ENCODE data around the gene AGXT.

AGXT gene

DNA sequence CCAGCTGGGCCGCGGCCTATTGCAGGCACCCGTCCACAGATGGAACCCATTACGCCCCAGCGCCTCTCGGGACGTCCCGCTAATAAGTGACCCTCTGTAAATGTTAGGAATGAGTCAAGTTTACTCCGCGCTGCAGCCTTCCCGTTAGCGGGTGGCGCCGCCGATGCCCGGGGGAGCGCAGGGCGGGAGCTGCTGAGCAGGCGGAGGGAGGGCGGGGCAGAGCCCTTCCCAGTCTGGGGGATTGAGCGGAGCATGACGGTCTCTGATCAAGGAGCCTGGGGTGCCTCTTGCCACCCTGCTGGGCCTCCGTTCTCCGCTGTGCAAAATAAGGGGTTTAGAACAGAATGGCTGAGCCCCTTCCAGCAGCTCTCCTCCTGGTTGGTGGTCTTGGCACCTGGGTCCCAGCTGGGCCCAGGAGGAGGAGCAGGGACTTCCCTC is 48.0 kb downstream of the AGXT start:
- DNase-seq, result no peak

GRCh38 chr2:240917009-240917683 is 48.5 kb downstream of the AGXT start:
- no peak for DNase-seq

GRCh38 chr2:240917684-240918257 is 49.1 kb downstream of the AGXT start:
- DNase-seq, result no peak

- no peak for DNase-seq
Observed at GRCh38 chr2:240918258-240919091, 49.9 kb downstream of the AGXT start.

DNA sequence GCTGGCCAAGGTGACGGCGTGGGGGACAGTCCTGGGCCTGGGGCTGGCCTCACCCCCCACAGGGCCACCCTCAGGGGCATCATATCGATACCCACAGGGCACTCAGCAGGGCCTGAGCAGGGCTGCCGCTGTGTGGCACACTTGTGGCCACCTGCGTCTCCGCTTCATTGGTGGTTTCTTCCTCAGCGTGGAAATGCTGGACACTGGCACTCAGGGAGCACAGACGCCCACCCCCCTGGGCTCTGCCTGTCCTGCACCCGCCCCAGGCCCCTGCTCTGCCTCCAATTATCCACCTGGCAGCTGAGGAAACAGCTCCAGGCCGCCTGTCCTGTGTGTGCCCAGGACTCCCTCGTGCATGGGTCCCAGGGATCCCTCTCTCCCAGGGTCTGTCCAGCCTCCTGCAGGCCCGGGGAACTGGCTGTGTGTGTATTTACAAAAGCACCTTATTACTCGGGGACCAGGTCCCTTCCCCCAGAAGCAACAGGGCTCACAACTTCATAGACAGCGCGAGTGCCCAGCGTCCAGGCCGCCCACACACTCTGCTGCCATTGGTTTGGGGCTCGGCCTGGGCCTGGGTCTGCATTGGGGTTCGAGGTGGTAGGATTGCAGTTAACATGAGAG is 50.6 kb downstream of the AGXT start:
- DNase-seq, result peak; percentile 2

DNA sequence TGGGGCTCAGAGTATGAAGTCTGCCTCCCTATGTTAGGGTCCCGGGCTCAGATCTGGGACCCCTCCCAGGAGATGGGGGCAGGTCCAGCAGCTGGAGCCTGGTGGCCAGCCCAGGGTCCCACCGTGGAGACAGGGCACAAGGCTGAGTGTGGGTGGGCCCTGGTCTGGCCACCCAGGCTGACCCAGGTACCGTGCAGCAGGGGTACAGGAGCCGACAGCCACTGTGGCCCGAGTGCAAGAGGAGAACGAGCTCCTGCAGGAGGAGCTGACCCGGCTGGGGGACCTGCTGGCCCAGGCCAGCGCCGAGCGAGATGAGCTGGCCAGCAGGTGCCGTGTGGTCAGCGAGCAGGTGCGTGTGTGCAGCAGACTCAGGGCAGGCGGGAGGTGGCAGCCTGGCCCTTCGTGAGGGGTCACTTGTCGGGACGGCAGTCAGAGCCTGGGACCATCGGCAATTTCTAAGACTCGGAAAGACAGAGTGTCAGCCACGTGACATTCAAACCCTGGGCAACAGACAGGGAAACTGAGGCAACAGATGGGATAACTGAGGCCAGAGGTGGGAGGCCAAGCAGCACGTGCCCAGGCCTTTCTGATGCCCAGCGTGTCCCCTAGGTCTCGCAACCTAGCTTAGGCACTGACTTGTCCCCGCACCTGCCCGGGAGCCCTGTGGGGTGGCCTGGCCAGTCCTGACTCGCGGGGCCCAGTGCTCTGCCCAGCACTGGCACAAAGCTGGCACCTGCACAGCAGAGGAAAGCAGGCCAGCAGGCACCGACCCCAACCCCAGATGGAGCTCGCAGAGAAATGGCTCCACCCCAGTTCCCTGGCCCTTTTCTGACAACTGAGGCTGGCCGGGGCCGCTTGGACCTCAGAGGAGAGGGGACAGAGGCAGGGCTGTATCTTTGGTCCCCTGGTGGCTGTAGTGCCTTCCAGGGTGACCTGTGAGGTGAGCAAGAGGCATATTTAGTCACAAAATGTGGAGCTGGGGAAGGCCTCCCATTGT is 51.5 kb downstream of the AGXT start:
- peak; percentile 2 for DNase-seq

DNA sequence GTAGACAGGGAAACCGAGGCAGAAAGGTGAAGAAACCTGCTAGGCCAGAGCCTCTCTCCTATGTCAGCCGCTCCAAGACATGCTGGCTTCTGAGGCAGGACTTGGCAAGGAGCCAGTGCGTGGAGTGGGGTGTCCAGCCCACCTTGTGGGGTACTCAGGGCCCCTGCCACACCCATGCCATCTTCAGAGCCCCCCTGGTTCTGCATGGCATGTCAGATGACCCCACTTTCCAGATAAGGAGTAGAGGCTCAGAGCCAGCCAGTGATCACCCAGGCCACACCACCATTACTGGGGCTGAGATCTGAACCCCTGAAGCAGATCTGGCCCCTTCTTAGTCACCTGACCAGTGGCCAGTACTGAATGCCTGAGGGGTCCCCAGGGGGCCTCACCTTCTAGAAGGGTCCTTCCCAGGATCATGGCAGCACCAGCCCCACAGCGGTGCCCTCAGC is 52.2 kb downstream of the AGXT start:
- no peak for DNase-seq

- DNase-seq, result peak; percentile 3
Observed at GRCh38 chr2:240921311-240921994, 52.8 kb downstream of the AGXT start.

DNA sequence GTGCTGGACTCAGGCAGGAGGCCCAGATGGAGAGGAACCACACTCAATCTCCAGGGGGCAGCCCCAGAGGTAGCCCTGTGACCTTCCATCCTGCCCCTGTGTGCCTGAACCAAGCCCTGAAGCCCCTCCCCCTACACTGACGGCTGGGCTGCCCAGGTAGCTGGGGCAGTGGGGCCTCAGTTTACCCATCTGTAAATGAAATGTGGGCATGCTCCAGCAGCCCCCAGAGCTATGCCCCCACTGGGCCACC is 53.3 kb downstream of the AGXT start:
- peak; percentile 2 for DNase-seq

- DNase-seq, result peak; percentile 2
Observed at GRCh38 chr2:240922245-240922981, 53.8 kb downstream of the AGXT start.

DNA sequence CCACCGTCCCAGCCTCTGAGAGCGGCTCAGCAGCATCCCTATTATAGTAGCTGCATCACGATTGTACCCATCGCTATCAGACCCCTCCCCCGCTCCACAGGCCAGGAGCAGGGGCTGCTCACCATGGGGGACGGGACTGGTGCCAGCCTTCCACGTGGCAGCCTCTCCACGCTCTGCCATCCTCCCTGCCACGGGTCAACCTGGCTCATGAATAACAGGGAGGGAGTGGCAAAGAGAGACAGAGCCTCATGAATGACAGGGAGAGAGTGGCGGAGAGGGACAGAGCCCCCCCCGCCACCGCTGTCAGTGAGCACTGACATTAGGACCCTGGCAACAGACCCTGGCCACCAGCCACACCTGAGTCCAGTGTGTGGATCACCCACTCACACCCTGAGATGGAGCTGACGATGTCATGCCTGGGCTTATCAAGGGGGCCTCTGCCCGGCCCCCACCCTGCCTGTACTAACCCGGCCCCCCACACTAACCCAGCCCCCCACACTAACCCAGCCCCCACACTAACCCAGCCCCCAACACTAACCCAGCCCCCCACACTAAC is 54.4 kb downstream of the AGXT start:
- no peak for DNase-seq

GRCh38 chr2:240925191-240925567 is 56.6 kb downstream of the AGXT start:
- DNase-seq, result peak; percentile 5

DNA sequence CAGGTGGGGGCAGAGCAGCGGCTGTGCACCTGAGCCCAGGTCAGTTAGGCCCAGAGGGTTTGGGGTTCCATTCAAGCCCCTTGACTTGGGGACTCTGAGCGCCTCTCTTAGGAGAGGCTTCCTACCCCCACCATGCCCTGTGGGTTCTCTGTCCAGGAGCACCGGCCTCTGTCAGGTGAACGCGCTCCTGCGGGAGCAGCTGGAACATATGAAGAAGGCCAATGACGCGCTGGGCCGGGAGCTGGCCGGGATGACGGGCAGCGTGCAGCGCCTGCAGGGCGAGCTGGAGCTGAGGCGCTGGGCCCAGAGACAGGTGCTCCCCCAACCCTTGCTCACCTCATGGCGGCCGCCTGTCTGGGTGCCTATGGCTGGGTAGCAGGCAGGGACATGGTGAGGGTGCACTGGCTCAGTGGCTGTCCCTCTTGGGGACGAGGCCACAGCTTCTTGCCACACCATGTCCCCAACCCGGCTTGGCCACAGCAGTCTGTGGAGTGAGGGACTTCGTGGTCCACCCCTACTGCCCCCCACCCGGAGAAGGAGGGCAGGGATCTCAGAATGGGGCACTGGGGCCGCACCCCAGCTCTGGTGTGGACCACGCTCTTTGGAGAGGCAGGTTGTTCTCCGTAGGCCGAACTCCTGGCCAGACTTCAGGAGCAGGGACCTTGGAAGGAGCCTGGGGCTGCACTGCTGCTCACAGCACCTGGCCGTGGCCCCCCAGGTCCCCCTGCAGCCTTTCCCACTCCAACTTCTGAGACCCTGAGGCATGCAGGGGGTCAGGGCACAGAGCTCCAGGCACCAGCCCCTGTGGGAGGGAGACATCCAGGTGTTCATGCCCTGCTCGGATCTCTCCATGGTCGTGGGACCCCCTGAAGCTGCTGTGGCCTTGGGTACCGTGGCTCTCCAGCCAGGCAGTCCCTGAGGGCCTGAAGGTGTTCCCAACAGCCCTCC is 57.2 kb downstream of the AGXT start:
- DNase-seq, result peak; percentile 2

DNA sequence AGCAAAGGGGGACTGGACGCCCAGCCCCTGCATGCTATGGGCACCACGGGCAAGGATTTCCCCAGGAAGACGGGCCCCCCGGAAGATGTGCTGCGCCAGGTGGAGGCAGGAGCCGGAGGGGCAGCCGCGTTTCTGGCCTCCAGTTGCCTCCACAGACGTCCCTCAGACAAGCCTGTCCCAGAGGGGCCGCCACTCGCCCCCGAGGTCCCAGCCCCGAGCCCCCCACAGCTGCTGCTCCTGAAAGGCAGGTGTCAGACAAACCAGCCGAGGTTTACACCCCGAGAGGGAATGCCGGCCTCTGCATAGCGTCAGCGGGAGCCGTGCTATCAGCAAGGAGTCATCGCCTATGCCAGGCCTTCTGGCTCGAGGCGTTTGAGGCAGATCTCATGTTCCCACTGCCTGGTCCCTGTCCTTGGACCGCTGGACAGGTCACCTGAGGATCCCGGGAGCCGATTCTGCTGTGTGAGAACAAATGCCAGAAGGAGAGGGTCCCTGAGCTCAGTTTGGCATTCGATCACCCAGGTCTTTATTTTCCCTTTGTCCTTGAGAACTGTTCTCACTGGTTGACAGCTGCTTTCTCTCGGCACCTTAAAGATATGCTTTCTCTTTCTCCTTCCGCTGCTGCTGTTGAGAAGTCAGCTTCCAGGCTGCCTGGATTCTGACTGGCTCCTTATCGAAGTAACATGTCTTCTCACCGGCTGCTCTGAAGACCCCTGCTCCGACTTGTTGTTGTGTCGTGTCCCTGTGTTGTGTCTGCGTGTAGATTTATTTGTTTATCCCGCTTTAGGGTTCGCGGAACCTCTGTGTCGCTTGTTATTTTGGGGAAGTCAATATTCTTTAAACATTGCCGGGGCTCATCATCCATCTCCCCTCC is 58.1 kb downstream of the AGXT start:
- DNase-seq, result no peak

DNA sequence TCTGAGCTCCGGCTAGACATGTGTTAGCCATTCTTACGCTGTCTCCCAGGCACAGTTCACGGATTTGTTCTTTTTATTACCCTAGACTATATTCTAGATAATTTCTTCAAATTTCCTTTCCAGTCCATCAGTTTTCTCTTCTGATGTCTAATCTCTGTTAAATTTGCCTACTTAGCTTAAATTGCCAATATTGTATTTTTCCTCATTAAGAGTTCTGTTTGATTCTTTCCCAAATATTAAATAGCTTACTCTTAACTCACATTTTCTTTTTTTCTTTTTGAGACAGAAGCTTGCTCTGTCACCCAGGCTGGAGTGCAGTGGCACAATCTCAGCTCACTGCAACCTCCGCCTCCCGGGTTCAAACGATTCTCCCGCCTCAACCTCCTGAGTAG is 58.8 kb downstream of the AGXT start:
- DNase-seq, result no peak

DNA sequence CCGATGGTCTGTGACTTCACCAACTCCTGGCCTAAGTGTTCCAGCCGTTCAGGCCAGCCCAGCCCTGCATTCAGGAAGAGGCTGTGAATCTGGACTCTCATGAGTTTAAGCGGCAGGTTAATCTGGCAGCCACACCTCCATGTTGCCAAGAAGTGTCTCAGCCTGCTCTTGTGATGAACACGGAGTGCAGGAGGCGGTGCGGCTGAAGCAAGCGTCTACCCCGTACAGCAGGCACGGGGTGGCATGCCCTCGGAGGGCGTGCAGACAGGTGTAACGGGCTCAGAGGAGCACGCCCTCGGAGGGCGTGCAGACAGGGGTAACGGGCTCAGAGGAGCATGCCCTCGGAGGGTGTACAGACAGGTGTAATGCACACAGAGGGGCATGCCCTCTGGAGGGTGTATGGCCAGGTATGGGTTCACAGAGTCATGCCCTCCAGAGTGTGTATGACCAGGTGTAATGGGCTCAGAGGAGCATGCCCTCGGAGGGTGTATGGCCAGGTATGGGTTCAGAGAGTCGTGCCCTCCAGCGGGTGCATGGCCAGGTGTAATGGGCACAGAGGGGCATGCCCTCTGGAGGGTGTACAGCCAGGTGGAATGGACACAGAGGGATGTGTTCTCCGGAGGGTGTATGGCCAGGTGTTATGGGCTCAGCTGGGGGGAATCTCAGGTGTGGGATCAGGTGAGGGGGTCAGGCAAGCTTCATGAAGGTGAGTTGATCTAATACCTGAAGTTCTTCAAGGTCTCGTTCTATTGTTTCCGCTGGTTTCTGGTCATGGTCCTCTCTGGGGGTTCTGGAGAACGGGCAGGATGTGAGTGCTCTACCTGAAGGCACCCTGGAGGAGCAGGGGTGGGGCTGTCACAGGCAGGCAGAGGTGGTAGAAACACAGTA is 60.1 kb downstream of the AGXT start:
- DNase-seq, result no peak

GRCh38 chr2:240929364-240930095 is 60.9 kb downstream of the AGXT start:
- DNase-seq, result peak; percentile 2

Data from activated gamma-delta T cell treated with Interleukin-2 at 50 U/mL for 16 hours (primary cell).